ENCODE results near the gene RUSF1.

DNA sequence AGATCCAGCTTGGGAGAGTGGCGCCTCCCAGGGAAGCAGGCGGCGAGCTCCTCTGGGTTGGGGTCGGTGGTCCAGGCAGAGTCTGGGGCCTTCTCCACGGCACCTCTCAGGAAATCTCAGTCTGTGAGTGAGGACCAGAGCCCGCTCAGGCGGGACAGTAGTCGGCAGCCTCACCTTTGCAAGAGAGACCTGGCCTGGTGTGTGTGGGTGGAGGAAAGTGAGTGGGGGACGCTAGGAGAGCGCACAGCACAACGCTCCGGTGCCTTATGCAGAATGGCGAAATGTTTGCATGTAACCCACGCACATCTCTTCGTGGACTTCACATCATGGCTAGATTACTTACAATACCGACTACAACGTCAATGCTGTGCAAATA lies 21.7 kb upstream of the RUSF1 start:
- no peak for TF ChIP-seq CTCF (IDR thresholded peaks at IDR 0.05; ENCODE audit: insufficient read depth, low read length, poor library complexity, severe bottlenecking)
- no peak for TF ChIP-seq EZH2phosphoT487 (conservative IDR thresholded peaks at IDR 0.05; ENCODE audit: low read length)
